HG03066 (cell line): ENCODE measurements around the gene IL15.
"Not testable (repeated sequence)": the region's sequence is repeated elsewhere in the genome, so short reads cannot be mapped to it uniquely, and the experiment has no call there.

Experiments used
- ATAC-seq: cut with Tn5 transposase; IDR thresholded peaks from one replicate; pipeline ENCODE4 v1.9.1; 2021; ENCODE audit warnings: low read depth; ENCODE audit not compliant: unreplicated experiment

Gene IL15

GRCh38 chr4:141645611-141646340 is 9.4 kb downstream of the IL15 start:
- no peak for ATAC-seq

GRCh38 chr4:141646969-141647368 is 10.6 kb downstream of the IL15 start:
- no peak for ATAC-seq

- ATAC-seq, result no peak
These were observed 11.6 kb downstream of the IL15 start for GRCh38 chr4:141647966-141648365.

GRCh38 chr4:141652161-141652778 is 15.9 kb downstream of the IL15 start:
- no peak for ATAC-seq

GRCh38 chr4:141654098-141654497 is 17.7 kb downstream of the IL15 start:
- ATAC-seq, result no peak

GRCh38 chr4:141656031-141656430 is 19.6 kb downstream of the IL15 start:
- no peak for ATAC-seq

- peak; percentile 25 for ATAC-seq
These were observed 21.3 kb downstream of the IL15 start for GRCh38 chr4:141657550-141658250.

- ATAC-seq, result peak; percentile 68
These were observed 21.9 kb downstream of the IL15 start for GRCh38 chr4:141658309-141658708.

GRCh38 chr4:141659539-141659938 is 23.2 kb downstream of the IL15 start:
- no peak for ATAC-seq

GRCh38 chr4:141660880-141661279 is 24.5 kb downstream of the IL15 start:
- no peak for ATAC-seq

- ATAC-seq, result no peak
These were observed 32.0 kb downstream of the IL15 start for GRCh38 chr4:141668200-141668910.

- no peak for ATAC-seq
These were observed 33.1 kb downstream of the IL15 start for GRCh38 chr4:141669501-141669900.

- no peak for ATAC-seq
These were observed 39.0 kb downstream of the IL15 start for GRCh38 chr4:141675384-141675783.

- ATAC-seq, result no peak
These were observed 39.8 kb downstream of the IL15 start for GRCh38 chr4:141676087-141676670.

GRCh38 chr4:141680060-141680459 is 43.7 kb downstream of the IL15 start:
- ATAC-seq, result no peak

- ATAC-seq, result no peak
These were observed 48.4 kb downstream of the IL15 start for GRCh38 chr4:141684785-141685184.

- no peak for ATAC-seq
These were observed 49.9 kb downstream of the IL15 start for GRCh38 chr4:141686146-141686775.

GRCh38 chr4:141686879-141687278 is 50.5 kb downstream of the IL15 start:
- ATAC-seq, result no peak

- not testable (repeated sequence) for ATAC-seq
These were observed 53.4 kb downstream of the IL15 start for GRCh38 chr4:141689726-141690296.

GRCh38 chr4:141691247-141691646 is 54.9 kb downstream of the IL15 start:
- ATAC-seq, result not testable (repeated sequence)
